GM21367 (cell line): ENCODE measurements around the gene SPR.

Experiments used
- ATAC-seq: cut with Tn5 transposase; IDR thresholded peaks from one replicate; pipeline ENCODE4 v1.9.1; 2021; ENCODE audit not compliant: unreplicated experiment

The SPR gene

DNA sequence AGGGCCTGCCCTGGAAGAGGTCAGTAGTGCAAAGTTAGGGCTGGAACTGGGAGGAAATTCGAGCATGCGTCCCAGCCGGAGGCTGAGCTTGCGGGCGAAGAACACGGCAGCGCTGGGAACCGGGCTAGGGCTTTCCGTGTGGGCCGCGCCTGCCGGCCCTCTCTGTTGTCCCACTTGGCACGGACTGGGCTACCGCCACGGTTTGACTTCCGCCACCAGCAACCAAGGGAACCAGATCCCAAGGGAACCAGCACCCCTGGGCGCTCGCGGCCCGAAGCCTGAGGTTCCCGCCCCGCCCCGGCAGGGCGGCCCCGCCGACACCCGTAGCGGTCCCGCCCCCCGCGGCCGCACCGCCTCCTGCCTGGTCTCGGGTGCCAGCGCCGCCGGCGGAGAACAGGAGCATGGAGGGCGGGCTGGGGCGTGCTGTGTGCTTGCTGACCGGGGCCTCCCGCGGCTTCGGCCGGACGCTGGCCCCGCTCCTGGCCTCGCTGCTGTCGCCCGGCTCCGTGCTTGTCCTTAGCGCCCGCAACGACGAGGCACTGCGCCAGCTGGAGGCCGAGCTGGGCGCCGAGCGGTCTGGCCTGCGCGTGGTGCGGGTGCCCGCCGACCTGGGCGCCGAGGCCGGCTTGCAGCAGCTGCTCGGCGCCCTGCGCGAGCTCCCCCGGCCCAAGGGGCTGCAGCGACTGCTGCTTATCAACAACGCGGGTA is at the start of gene SPR:
Gene SPR, plus strand, starts transcription at position 377 of the 708 bp plus-strand sequence. Its CDS starts 25 bp downstream, at position 402.
- ATAC-seq = peak; percentile 93

DNA sequence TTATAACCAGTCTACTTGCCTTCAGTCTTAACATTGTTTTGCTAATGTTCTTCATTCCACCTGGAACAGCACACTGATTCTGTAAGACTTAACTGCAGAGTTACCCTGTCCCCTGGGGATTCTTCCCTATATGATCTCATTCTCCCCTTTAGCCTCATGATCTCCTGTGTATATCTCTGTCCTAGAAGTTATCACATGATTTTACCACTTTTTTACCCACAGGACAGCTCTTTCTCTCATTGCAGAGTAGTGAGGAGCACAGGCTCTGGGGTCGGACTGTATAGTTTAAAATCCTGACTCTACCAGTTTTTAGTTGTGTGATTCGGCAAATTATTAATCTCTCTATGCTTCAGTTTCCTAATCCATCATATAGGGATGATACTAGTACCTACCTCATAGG is 47.1 kb upstream of the SPR start:
- no peak for ATAC-seq

DNA sequence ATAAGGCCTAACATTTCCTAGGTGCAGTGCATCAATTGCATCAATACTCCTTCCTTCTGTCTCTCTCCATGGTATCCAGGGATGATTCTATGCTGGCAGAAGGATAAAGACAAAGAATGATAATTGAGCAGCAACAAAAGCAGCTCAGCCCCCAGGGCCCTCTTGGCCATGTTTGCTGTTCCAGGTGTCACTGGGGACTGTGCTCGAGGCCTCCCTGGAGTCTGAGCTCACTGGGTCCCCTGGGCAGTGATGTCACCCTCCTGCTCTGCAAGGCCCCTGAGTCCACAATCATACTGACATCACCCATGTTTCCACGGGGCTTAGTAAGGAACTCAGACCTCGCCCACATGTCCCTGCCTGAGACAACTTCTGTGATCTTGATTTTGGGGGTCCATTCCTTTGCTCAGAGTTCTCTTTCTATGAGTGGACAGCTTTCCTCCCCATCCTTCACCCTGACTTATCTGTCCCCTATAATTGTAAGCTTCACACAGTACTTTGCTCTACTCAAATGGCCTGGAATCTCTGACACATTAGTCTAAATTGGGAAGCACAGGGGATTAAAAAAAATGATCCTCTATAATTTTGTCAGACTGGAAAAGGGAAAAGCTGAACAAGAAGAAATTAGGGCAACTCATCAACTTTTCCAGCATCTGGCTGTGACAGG is 45.6 kb upstream of the SPR start:
- ATAC-seq = no peak

DNA sequence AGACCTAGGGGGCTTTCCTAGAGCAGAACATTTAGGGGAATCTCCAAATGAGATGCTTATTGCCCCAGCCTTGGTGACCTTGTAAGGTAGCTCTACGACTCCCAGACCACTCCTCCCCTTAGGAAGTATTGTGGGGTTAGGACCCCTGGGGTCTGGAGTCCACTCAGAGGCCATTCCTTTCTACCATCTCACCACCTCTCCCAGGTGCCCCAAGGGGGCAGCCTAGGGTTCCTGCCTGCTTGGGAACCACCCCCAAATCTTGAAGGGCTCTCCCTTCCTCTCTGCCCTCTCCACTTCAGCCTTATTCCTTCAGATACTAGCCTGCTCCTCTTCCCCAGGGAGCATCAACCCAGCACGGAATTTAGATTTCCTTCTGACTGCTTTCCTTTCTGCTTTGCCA is 43.9 kb upstream of the SPR start:
- no peak for ATAC-seq

DNA sequence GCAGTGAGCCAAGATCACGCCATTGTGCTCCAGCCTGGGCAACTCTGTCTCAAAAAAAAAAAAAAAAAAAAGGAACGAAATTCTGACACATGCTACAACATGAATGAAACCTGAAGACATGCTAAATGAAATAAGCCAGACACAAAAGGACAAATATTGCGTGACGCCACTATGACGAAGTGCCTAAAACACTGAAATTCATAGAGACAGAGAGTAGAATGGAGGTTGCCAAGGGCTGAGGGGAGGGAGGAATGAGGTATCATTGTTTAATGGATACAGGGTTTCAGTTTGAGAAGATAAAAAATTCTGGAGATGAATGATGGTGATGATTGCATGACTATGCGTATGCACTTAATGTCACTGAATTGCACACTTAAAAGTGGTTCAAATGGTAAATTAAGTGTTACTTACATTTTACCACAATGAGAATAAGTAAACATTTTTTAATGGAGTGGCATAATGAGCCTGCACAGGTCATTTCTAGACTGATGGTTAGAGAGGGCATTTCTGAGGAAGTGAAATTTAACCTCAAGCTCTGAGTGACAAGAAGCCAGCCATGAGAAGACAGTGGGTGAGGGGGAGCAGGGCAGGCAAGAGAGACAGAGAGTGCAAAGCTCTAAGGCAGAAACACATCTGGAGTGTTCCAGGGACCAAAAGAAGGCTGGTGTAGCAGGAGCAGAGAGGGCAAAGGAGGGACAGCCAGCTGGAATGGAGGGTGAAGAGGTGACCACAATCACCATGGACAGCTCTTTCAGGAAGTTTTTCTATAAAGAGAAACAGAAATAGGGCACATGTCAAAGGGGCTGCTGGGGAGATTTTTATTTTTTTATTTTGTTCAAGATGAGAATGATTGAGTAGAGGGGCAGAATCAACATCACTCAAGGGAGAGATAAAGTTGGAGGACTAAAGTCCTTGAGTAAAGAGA is 40.8 kb upstream of the SPR start:
- peak; percentile 92 for ATAC-seq

DNA sequence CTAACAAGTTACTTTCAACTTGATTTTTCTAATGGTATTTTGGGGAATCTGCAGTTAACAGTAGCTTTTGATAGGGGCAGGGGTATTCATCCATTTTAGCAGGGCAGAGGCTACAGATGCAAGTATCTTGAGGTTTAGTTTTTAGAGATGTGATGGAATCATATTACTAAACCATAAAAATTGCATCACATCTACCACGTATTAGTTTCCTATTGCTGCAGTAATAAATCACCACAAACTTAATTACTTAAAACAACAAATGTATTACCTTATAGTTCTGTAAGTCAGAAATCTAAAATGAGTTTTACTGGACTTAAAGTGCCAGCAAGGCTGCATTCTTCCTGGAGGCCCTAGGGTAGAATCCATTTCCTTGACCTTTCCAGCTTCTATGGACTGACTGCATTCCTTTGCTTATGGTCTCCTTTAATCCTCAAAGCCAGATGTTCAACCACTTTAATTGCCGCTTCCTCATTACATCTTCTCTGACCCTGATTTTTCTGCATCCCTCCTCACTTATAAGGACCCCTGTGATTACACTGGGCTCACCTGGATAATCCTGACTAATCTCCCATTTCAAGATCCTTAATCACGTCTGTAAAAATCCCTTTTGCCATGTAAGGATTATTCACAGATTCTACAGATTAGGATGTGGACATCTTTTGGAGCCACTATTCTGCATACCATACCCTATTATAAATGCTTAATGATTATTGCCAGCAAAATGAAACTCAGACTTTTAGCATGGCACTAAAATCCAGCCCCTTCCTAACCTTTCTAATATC is 39.5 kb upstream of the SPR start:
- ATAC-seq = no peak

DNA sequence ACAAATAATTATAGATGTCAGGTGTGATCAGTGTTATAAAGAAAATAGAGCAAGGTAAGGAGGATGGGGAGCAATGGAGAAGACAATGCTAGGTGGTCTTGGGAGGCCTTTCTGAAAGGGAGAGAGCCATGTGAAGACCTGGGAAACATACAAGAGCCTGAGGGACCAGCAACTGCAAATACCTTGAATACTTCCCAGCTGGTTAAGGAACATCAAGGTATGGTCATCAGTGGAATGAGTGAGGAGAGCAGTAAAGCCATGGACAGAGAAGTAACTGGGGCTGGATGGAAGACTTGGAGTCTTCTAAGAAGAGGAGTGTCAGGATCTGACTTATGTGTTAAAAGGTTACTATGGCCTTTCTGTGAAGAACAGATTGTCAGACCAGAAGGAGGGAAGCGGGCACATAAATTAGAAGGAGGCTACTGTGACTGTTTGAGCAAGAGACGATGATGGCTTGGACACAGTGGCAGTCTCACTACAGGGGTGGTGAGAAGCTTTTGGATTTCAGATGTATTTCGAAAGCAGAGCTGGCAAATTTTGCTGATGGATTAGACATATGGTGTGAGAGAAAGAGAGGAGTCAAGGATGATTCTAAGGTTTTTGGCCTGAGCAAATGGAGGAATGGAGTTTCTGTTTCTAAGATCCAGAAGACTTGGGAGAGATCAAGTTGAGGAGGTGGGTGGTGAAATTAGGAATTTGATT is 38.6 kb upstream of the SPR start:
- no peak for ATAC-seq

DNA sequence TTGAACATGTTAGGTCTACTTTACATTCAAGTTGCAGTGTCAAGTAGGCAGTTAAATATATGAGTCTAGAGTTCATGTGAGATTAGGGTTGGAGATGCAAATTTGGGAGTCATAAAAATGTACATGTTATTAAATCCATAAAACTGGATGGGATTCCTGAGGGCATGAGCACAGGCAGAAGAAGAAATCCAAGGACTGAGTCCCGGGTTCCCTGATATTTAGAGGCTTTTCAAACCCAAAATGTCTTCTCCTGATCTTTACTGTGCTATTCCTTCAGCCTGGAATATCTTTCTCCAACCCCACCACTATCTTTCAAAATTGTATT is 38.1 kb upstream of the SPR start:
- no peak for ATAC-seq

DNA sequence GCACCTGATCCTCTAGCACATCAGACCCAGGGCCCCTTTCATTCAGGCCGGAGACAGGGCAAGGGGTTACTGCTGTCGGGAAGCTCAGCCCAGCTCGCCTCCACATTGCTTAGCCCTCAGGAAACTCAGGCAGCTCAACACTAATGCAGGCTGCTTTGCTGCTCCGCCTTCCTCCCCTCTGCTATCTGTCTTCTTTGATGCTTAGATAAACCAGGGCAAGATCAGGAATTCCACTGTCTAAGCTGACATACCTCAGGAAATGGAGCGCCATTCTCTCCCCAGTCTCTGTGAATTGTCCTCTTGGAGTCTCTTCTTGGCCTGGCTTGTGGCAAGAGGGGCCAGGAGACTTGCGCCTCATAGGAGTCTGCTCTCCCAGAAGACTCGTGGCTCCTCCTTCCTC is 35.9 kb upstream of the SPR start:
- no peak for ATAC-seq

DNA sequence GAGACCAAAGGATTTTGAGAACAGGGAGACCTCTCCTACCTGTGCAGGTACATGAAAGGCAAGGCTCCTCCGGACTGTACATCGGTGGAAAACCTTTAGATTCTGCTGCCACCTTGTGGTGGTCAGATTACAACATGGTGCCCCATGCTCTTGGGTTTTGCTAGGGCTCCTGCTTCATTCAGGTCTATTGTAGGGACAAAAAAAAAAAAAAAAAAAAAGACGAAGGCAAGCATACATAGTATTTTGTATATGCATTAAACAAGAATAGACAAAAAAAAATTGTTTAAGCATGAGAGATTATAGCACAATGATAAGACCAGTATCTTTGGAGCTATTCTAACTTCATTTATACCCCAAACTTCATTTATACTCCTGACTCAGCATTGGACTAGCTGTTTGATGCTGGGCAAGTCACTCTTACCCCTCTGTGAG is 27.4 kb upstream of the SPR start:
- ATAC-seq = peak; percentile 60

DNA sequence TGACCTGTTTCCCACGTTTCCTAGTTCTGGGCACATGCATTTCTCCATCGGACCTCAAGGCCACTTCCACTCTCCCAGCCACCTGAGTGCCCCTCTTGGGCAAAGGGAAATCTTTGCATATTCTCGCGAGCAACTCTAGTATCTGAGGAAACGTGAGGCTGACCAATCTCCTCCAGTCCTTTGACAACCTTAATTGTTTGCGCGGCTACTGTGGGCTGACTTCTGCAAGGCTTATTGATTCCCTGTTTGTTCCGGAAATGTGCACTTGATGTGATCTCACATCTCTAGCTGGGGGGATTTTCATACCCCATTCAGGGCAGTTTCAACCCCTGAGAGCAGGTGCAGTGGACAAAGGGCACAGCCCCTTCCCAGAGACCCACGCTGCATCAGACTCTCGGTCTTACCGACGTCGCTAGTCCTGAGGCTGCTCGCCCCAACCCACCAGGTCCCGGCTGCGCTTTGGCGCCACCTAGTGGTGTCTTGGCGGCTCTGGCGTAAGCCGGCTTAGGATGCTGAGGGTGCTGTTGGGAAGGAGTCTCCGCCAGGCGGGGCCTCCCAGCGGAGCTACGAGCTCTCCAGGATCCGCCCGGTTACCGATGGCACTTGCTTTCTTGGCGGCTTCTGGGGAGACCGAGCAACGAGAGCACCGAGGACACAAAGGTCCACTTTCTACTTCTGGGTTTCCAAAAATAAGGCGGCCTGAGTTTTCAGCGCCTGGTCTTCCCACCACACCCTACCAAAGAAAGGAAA is 24.8 kb upstream of the SPR start:
- ATAC-seq = peak; percentile 91

DNA sequence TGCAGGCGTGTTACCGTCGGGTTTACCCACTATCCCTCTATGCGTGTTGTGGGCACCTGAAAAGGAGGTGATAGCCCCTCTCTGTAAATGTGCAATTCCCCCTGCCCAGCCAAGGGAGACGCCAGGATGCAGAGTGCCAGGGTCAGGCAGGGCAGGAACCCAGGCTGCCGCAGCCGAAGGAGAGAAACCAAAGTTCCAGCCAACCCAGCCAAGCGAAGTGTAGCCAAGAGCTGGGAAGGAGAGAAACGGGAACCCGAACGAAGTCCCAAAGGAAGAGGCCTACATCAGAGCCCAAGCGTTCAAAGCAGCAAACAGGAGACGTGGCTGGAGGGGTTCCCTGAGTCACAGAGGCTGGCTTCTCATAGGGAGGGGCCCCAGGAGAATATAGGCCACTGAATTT is 24.2 kb upstream of the SPR start:
- no peak for ATAC-seq

DNA sequence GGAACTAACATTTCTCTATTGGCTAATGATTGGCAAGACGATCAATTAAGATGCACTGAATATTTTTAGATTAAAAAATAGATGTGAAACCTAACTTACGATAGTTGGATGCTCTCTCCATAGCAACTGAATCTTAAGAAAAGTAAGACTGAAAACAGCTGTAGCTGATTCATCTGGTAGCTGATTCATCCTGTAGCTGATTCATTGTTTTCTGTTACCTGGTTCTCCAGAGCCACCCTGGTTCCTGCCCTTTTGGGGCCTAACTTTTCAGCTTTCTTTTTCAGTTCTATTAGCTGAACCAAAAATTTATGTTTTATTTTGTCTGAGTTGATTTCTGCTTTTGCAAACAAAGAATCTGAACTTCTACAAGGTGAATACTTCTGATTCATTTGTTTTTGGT is 22.7 kb upstream of the SPR start:
- no peak for ATAC-seq

DNA sequence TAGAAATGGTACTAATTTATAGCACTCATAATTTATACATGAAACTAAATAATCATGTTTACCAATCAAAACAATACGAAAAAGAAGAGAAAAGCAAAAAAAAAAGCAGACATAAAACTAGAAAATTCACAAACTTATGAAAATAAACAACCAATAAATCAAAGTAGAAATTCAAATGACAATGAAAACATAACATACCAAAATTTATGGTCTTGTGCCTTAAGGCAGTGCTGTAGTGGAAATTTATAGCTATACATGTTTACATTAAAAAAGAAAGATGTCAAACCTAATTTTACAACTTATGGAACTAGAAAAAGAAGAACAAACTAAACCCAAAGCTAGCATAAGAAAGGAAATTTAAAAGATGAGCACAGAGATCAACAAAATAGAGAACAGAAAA is 16.1 kb upstream of the SPR start:
- ATAC-seq = no peak

DNA sequence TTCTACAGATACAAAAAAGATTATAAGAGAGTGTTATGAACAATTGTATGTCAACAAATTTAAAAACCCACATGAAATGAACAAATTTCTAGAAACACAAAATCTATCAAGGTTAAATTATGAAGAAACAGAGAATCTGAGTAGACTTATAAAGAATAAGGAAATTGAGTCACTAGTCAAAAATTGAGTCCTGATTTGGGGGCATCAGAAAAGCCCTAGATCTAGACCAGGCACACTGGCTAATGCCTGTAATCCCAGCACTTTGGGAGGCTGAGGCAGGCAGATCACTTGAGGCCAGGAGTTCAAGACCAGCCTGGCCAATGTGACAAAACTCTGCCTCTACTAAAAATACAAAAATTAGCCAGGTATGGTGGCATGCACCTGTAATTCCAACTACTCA is 15.3 kb upstream of the SPR start:
- ATAC-seq = no peak

DNA sequence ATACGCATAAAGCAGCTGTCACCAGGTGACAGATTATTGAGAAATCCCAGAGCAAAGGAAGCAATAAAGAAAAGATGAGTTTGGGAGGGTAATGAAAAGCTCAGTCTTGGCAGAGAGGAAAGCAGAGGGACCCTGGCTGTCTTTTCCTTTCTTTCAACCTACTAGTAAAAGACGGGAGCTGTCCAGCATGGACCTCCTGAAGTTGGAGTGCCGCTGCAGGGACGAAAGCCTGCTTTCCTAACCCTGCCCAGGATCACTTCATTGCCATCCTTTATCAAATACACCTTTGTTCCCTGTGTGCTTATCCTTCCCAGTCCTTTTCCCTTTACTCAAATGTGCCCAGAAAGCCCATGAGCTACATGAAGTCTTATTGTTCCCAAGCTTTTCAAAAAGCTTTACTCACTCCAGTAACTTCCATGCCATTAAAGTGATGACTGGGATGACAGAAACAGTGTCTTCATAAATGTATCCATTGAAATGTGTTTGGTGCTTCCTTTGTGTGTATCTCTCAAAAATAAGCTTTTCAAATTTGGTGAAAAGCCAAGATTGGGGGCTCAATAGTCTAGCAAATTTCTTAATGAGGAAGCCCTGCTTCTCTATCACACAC is 3.7 kb upstream of the SPR start:
- no peak for ATAC-seq

DNA sequence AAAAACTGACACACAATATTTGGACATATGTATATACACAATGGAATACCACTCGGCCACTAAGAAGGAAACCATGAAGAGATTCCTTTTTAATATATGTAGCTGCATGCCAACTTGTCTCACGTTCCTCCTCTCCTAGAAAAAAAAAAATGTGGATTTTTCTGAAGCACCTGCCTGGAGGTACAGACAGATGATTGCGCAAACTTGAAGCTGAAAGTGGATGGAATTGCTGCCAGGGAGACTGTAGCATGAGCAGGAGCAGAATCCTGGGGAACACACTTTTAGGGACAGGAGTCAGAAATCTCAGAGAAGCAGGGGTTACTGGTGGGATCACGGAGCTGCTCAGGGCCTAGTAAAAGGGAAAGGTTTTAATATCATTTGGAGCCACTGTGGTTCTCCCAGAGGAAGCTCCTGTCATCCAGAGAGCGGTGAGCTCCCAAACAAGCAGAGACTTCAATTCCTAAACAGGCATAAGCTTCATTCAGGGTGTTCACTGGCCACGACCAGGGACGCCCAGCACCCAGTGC is 640 bp upstream of the SPR start:
- no peak for ATAC-seq

DNA sequence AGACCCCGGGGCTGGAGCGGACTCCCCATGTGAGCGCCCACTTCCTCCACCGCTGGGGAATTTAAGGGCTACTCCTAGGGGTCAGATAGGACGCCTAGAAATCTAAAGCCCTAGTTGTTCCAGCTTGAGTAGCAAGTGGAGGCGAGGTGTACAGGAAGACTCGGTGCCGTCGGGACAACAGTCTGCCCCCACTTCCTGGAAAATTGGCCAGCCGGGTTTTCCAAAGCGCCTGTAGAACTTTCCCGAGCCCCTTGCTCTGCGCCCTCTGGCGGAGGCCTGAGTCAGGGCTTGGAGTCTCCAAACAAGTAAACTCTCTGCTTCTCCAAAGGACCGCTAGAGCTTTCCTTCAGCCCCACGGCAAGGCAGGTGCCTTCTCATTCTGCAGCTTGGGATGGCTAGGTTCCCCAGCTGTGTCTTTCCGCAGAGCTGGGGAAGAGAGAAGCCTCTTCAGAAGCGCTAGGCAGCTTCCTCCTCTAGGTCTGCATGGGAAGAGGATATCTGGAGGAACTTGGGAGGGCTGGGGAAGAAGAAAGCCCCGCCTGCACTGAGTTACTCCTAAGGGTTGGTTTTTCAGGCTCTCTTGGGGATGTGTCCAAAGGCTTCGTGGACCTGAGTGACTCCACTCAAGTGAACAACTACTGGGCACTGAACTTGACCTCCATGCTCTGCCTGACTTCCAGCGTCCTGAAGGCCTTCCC is 681 bp downstream of the SPR start:
- ATAC-seq = peak; percentile 32
